ENCODE results near the gene BRSK2.

The BRSK2 gene

GRCh38 chr11:1392111-1392510, 2.4 kb downstream of the BRSK2 start:
- H3K4me2 ChIP-seq (ENCODE audit: low read length), result no peak overlapping the region
- no peaks in the 10 kb centered on the region for H3K9me3 ChIP-seq (ENCODE audit: control insufficient read depth, low read length)
- H3K9ac ChIP-seq, result no peak overlapping the region
- no peak overlapping the region for H3K27ac ChIP-seq
- peaks cover 3% of the 10 kb centered on the region for H3K4me1 ChIP-seq
- no peaks in the 10 kb centered on the region for H3K36me3 ChIP-seq (ENCODE audit: control insufficient read depth, insufficient read depth, low read length)
- TF ChIP-seq CTCF (IDR thresholded peaks at IDR 0.05), result no peak
- no peak overlapping the region for H3K4me3 ChIP-seq (ENCODE audit: low read depth, low read length)
- no peaks in the 10 kb centered on the region for H3K79me2 ChIP-seq
- H2AFZ ChIP-seq, result no peak overlapping the region
- no peaks in the 10 kb centered on the region for H3K27me3 ChIP-seq (ENCODE audit: control insufficient read depth, insufficient read depth, low read length)

GRCh38 chr11:1392561-1392960, 2.8 kb downstream of the BRSK2 start:
- Histone ChIP-seq H3K4me3 (ENCODE audit: low read depth, low read length) (no peak overlapping the region), H3K4me2 (ENCODE audit: low read length) (no peak overlapping the region), H3K27ac (no peak overlapping the region), H3K79me2 (no peaks in the 10 kb centered on the region), H3K36me3 (ENCODE audit: control insufficient read depth, insufficient read depth, low read length) (no peaks in the 10 kb centered on the region), H3K27me3 (ENCODE audit: control insufficient read depth, insufficient read depth, low read length) (no peaks in the 10 kb centered on the region), H2AFZ (no peak overlapping the region), H3K4me1 (peaks cover 3% of the 10 kb centered on the region), H3K9me3 (ENCODE audit: control insufficient read depth, low read length) (no peaks in the 10 kb centered on the region), H3K9ac (no peak overlapping the region)
- TF ChIP-seq CTCF (IDR thresholded peaks at IDR 0.05), result no peak

GRCh38 chr11:1393038-1393710, 3.4 kb downstream of the BRSK2 start:
- peaks cover 3% of the 10 kb centered on the region for H3K4me1 ChIP-seq
- H3K27me3 ChIP-seq (ENCODE audit: control insufficient read depth, insufficient read depth, low read length), result no peaks in the 10 kb centered on the region
- H3K4me2 ChIP-seq (ENCODE audit: low read length), result no peak overlapping the region
- no peak overlapping the region for H3K4me3 ChIP-seq (ENCODE audit: low read depth, low read length)
- no peaks in the 10 kb centered on the region for H3K9me3 ChIP-seq (ENCODE audit: control insufficient read depth, low read length)
- no peak overlapping the region for H2AFZ ChIP-seq
- no peaks in the 10 kb centered on the region for H3K36me3 ChIP-seq (ENCODE audit: control insufficient read depth, insufficient read depth, low read length)
- no peaks in the 10 kb centered on the region for H3K79me2 ChIP-seq
- H3K9ac ChIP-seq, result no peak overlapping the region
- no peak overlapping the region for H3K27ac ChIP-seq
- TF ChIP-seq CTCF (IDR thresholded peaks at IDR 0.05), result no peak

GRCh38 chr11:1394936-1395772, 5.4 kb downstream of the BRSK2 start:
- Histone ChIP-seq H3K79me2 (no peaks in the 10 kb centered on the region), H3K4me3 (ENCODE audit: low read depth, low read length) (no peak overlapping the region), H3K27me3 (ENCODE audit: control insufficient read depth, insufficient read depth, low read length) (no peaks in the 10 kb centered on the region), H3K9me3 (ENCODE audit: control insufficient read depth, low read length) (no peaks in the 10 kb centered on the region), H3K9ac (no peak overlapping the region), H3K4me1 (no peaks in the 10 kb centered on the region), H2AFZ (no peak overlapping the region), H3K4me2 (ENCODE audit: low read length) (no peak overlapping the region), H3K27ac (no peak overlapping the region), H3K36me3 (ENCODE audit: control insufficient read depth, insufficient read depth, low read length) (no peaks in the 10 kb centered on the region)
- TF ChIP-seq CTCF (IDR thresholded peaks at IDR 0.05), result no peak
